IPS-11a (cell line): Measurements from ENCODE around the gene ZER1.
A peak's percentile ranks its signal among the peaks of the same experiment; 100 is the strongest.

Source experiments
- H3K4me3 ChIP-seq: one replicate; pipeline ENCODE4 v1.5.1; 2013; ENCODE audit warnings: low read depth, low read length, control low read depth

ZER1 gene

DNA sequence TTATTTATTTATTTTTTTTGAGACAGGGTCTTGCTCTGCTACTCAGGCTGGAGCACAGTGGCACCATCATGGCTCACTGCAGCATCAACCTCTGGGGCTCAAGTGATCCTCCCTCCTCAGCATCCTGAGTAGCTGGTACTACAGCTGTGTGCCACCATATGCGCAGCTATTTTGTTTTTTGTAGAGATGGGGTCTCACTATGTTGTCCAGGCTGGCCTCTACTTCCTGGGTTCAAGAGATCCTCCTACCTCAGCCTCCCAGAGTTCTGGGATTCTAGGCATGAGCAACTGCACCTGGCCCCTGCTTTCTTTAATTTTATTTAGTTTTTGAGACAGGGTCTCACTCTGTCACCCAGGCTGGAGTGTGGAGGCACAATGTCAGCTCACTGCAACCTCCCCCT, 28.3 kb downstream of the ZER1 start:
- no peak overlapping the region for H3K4me3 ChIP-seq

- no peak overlapping the region for H3K4me3 ChIP-seq
Measured at GRCh38 chr9:128742401-128742800, 29.3 kb downstream of the ZER1 start.

- H3K4me3 ChIP-seq = no peak overlapping the region
Measured at GRCh38 chr9:128735373-128735772, 36.4 kb downstream of the ZER1 start.

DNA sequence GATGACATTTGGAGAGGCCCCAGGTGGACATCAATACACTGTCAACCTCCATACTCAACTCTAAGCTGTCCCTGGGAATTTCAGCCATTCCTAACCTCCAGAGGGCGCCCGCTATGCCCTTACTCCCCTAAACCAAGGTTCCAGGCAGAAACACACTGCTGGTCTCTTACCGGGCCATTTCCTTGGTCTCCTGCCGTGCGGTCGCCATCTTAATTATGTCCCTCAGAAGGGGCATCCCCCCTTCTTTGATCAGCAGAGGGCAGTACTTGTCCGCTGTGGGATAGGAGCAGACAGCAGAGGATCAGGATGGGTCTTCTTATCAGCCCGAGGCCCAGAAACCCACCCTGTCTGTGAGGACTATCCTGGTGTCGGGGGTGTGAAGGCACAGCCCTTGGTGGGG, 38.5 kb downstream of the ZER1 start:
- H3K4me3 ChIP-seq = no peak overlapping the region

GRCh38 chr9:128732576-128732975, 39.2 kb downstream of the ZER1 start:
- H3K4me3 ChIP-seq = no peak overlapping the region

- no peak overlapping the region for H3K4me3 ChIP-seq
Measured at GRCh38 chr9:128731691-128732090, 40.0 kb downstream of the ZER1 start.

DNA sequence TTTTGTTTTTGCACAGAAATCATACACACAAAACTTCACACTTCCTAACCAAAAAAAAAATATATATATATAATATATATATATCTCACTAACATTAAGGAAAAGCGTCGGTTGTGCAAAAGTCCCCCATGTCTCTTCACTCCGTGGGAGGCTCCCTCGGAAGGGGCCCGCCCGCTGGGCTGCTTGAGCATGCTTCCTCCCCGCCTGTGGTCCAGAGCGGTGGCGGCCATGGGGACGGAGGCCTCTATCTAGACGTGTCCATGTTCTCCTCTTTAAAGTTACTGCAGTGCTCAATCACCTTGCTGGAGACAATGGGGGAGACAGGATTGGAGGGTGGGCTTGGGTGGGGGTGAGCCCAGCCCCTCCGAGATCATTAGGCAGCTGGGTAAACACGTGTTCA, 40.6 kb downstream of the ZER1 start:
- no peak overlapping the region for H3K4me3 ChIP-seq

DNA sequence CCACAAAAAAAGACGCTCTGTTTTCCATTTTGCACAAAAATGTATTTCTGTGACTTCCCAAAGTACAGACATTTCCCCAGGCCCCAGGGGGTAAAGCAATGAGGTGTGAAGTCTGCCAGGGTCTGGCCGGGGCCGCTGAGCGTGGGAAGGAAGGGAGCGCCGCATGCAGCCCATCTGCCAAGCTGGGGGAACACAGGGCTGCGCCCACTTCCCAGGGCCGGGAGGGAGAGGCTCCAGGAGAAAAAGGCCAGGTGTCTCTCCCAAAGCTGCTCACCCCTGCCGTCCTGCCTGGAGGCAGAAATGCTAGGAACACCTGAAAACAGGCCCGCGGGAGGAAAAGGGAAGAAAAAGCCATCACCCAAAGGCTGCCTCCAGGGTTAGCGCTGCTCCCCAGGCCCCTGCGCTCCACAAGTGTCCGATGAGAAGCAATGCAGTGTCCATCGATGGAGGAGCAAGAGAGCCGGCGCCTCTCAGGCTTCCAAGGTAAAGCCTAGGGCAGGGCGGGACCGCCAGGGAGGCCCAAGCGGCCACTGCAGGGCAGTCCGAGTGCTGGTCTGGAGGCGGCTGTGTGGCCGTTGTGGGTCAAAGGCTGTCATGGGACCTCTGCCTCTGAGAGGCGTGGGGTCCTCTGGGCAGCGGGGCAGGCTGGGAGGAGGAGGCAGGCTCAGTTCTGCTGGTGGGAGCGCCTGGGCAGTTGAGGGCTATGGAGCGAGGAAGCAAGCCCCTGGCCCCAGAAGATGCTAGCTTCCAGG, 41.8 kb downstream of the ZER1 start:
- H3K4me3 ChIP-seq = no peak overlapping the region

GRCh38 chr9:128729302-128729701, 42.4 kb downstream of the ZER1 start:
- H3K4me3 ChIP-seq = no peak overlapping the region

GRCh38 chr9:128728298-128728697, 43.4 kb downstream of the ZER1 start:
- H3K4me3 ChIP-seq = no peak overlapping the region

GRCh38 chr9:128727640-128728248, 44.0 kb downstream of the ZER1 start:
- H3K4me3 ChIP-seq = no peak overlapping the region

- peak overlapping the region; percentile 33 for H3K4me3 ChIP-seq
Measured at GRCh38 chr9:128724744-128725211, 46.9 kb downstream of the ZER1 start.

- H3K4me3 ChIP-seq = peak within 1 kb of the TSS; percentile 81
Measured at GRCh38 chr9:128723866-128724743, 47.6 kb downstream of the ZER1 start, which contains the start of gene ZDHHC12. Gene ZDHHC12 (minus strand): TSS chr9:128724127. CDS start chr9:128724093, 34 bp downstream.

- H3K4me3 ChIP-seq = peak overlapping the region; percentile 81
Measured at GRCh38 chr9:128723352-128723865, 48.3 kb downstream of the ZER1 start.

GRCh38 chr9:128722380-128723351, 49.1 kb downstream of the ZER1 start:
- H3K4me3 ChIP-seq = no peak overlapping the region

- no peak overlapping the region for H3K4me3 ChIP-seq
Measured at GRCh38 chr9:128721487-128722010, 50.2 kb downstream of the ZER1 start.

- H3K4me3 ChIP-seq = no peak overlapping the region
Measured at GRCh38 chr9:128720841-128721486, 50.8 kb downstream of the ZER1 start.

GRCh38 chr9:128719919-128720605, 51.7 kb downstream of the ZER1 start:
- H3K4me3 ChIP-seq = no peak overlapping the region

DNA sequence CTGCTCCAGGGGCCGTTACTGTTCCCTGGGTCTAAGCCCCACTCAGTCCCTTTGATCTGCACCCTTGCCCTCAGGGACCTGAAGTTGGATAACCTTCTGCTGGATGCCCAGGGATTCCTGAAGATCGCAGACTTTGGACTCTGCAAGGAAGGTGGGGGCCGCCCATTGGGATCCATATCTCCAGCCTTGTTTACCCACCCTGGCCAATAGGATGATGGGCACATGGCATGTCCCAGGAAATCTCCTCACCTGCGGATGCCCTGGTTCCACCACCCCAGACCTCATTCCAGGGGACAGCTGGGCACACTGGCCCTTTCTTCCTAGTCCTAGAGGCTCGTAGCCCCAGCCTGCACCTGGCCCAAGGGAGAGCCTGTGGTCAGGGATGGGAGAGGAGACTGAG, 53.3 kb downstream of the ZER1 start:
- no peak overlapping the region for H3K4me3 ChIP-seq
